HG03280 (cell line): ENCODE data around the gene CRBN.

Experiments
- ATAC-seq: cut with Tn5 transposase; IDR thresholded peaks from one replicate; pipeline ENCODE4 v1.9.1; 2021; ENCODE audit warnings: mild to moderate bottlenecking, moderate library complexity; ENCODE audit not compliant: unreplicated experiment

Gene CRBN

DNA sequence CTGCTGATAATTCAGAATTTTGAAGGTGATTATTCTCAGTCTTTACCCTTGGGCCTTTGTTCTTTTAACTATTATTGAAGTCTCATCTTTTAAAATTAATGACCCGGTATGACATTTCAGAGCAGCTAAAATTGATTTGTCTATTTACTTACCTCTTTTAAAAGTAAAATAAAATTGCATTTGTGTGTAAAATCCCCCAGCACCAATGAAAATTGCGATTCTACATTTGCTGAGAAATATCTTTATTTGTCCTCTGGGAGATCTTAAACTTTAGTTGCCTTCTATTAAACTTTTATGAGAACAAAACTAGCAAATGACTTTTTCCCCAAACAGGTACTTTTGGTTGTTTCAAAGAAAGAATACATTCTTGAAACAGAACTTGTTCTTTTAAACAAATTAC is 61.8 kb downstream of the CRBN start:
- ATAC-seq: no peak

DNA sequence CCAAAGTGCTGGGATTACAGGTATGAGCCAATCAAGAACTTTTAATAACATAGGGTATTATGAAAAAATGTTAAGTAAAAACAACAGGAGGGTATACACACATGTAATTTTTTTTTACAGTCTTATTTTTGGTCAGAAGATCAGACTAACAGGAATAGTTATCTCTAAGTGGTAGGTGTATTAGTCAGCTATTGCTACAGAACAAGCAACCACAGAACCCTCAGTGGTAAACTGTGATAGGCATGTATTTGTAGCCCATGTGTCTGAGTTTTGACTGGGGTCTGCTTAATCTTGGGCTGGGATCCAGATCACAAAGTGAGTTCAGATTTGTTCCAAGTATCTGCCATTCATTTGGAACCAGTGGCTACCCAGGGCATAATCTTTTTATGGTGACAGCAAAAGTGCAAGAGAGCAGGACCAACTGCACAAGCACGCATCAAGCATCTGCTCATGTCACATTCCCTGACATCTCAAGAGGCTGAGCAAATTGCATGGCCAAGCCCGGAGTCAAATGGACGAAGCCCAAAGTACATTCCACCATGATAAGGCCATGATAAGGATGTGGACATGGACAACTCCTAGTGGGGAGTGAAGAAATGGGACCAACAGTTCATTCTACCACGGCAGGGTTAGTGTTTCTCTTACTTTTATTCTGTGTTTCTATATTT is 66.3 kb downstream of the CRBN start:
- ATAC-seq: no peak

DNA sequence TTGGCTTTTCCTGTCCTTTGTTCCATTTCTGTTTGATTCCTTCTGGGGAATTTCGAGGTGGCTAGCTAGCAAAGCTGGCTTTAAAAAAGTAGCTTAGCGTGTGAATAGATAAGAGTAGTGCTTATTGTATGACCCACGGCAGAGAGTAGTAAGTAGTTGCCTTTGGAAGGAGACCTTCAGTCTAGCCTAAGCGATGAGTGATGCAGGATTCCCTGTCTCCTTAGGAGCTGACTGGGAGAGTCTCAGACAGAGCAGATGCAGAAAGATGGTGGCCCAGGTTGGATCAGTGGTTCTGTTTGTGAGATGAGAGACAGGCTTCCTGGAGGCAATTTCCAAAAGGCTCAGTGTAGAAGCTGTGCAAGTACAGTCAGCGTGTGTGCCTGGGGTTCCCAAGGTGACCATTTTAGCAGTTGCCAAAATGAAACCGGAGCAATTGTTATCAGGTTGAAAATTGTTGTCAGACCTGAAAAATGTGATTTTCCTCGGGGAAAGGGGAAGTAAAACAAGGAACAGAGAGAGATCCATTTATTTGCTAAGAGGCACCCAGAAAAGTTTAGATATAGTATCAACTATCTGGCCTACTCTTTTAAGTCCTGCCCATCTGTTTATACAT is 68.6 kb downstream of the CRBN start:
- no peak for ATAC-seq

- ATAC-seq: peak; percentile 66
Measured at GRCh38 chr3:3110299-3110630, 69.2 kb downstream of the CRBN start, which contains the start of gene IL5RA. TSS of gene IL5RA (minus strand) at chr3:3110374. CDS start at chr3:3104984, 5,390 bp downstream.

DNA sequence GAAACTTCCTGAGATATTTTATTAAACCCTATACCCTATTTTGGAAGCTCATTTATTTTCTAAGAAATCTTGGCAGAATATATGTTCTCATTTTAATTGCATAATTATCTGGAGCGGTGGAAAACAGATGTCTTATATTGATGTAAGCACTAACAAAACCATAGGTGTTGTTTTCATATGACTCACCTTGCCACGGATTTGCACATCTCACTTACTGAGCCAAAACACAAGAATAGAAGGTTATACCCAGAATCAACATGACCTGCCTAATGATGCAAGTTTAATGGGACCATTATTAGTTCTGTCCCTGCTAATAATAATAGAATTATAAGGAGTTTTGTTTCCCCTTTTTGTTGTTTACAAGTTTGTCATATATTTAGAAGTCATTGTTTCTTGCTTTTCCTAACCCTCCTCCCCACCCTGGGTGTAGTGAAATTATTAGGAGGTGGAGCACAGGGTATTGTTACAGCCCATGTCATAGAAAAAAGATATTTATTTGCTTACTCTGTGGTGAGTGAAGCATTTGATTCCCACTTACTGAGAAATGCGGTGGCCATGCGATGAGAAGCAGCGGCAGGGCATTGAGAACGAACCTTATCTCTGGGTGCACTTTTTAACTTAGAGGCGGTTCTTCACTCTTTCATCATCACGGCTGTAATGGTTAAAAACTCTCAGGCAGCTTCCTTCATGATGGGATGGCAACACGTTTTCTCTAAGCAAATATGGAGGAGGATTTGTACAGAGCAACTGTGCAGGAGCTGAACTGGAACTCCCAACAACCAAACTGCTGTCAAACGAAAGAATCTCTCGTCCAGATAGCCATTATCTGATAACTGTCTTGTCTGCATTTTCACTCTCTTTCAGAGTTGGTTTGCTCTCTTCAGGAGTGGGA is 69.8 kb downstream of the CRBN start:
- ATAC-seq: peak; percentile 66

- ATAC-seq: no peak
Measured at GRCh38 chr3:3107858-3108257, 71.6 kb downstream of the CRBN start.

GRCh38 chr3:3107181-3107580 is 72.3 kb downstream of the CRBN start:
- no peak for ATAC-seq

- ATAC-seq: no peak
Measured at GRCh38 chr3:3105815-3106214, 73.7 kb downstream of the CRBN start.

DNA sequence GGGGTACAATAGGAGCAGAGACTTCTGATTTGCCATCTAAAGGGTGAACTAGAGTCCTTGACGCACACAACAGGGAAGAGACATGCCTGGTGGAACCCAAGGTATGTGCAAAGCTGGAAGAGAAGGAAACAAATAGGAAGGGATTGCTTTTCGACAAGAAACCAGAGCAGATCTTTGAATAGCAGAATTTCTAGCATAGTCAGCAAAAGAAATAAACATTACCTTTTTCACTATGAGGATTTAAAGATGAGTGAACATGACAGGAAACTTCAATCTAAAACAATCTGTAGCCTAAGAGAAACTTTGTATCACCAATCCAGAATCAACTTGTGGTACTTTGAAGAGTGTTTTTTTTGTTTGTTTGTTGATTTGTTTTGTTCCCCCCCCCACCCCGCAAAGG is 74.2 kb downstream of the CRBN start:
- ATAC-seq: no peak

GRCh38 chr3:3102751-3103150 is 76.7 kb downstream of the CRBN start:
- no peak for ATAC-seq

DNA sequence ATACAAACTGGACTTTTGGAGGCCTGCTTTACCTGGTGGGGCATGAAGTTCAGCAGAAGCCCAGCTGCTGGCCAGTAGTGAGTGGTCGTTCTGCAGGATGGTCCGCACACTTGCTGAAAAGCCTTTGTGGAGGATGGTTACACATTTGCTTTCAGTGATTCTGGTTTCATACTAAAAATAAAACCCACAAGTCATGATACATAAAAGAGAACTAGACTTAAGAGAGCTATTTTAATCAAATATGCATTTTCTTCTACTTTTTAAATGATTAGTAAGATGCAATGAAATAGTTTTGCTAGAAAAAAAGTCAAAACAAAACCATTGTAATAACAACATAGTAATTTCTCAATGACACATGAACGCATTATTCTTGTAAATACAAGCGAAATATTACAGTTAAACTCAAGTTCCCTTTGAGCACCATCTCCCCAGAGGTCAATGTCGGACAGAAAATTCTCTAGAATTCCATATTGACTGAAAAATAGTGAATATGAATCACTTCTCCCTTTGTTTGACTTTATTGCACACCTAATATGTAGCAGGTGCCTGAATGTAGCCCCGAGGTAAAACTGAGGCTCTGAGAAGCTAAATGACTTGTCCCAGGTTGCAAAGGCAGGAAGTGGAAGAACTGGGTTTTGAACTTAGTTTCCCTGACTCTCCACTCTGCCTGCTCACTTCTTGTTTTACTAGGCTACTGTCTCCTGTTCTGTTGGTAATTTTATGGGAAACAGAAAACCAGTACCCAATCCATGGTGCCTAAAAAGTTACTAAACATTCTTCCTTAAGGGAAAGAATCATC is 77.6 kb downstream of the CRBN start:
- ATAC-seq: no peak
